ENCODE data around the gene SLC44A2.

The SLC44A2 gene

GRCh38 chr19:10615429-10616023 lies 9.8 kb upstream of the SLC44A2 start:
- DNase-seq, result no peak

- peak; percentile 87 for DNase-seq
These were observed 7.8 kb upstream of the SLC44A2 start for GRCh38 chr19:10617409-10618121.

- DNase-seq, result no peak
These were observed 6.5 kb upstream of the SLC44A2 start for GRCh38 chr19:10618846-10619245.

- DNase-seq, result no peak
These were observed 4.6 kb upstream of the SLC44A2 start for GRCh38 chr19:10620786-10621185.

GRCh38 chr19:10621966-10622365 lies 3.4 kb upstream of the SLC44A2 start:
- no peak for DNase-seq

GRCh38 chr19:10624585-10624984 lies 768 bp upstream of the SLC44A2 start:
- no peak for DNase-seq

GRCh38 chr19:10625762-10626138 lies 397 bp downstream of the SLC44A2 start:
- DNase-seq, result no peak

- no peak for DNase-seq
These were observed 6.5 kb downstream of the SLC44A2 start for GRCh38 chr19:10631874-10632273.

GRCh38 chr19:10634430-10634829 lies 9.1 kb downstream of the SLC44A2 start:
- no peak for DNase-seq

- no peak for DNase-seq
These were observed 9.6 kb downstream of the SLC44A2 start for GRCh38 chr19:10634963-10635362.

GRCh38 chr19:10636304-10636972 lies 11.1 kb downstream of the SLC44A2 start:
- no peak for DNase-seq

GRCh38 chr19:10637894-10638293 lies 12.5 kb downstream of the SLC44A2 start:
- DNase-seq, result no peak

- DNase-seq, result no peak
These were observed 14.5 kb downstream of the SLC44A2 start for GRCh38 chr19:10639836-10640235.

- DNase-seq, result no peak
These were observed 15.0 kb downstream of the SLC44A2 start for GRCh38 chr19:10640361-10640760.

- DNase-seq, result no peak
These were observed 15.9 kb downstream of the SLC44A2 start for GRCh38 chr19:10641248-10641647.

- no peak for DNase-seq
These were observed 17.3 kb downstream of the SLC44A2 start for GRCh38 chr19:10642473-10643171.

GRCh38 chr19:10643172-10643967 lies 18.0 kb downstream of the SLC44A2 start:
- no peak for DNase-seq

GRCh38 chr19:10643968-10644259 lies 18.6 kb downstream of the SLC44A2 start:
- DNase-seq, result peak; percentile 28

- DNase-seq, result peak; percentile 66
These were observed 19.1 kb downstream of the SLC44A2 start for GRCh38 chr19:10644260-10645007.

GRCh38 chr19:10646456-10647159 lies 21.3 kb downstream of the SLC44A2 start:
- DNase-seq, result no peak

- DNase-seq, result no peak
These were observed 23.0 kb downstream of the SLC44A2 start for GRCh38 chr19:10648360-10648759.
